RWPE1 (cell line): ENCODE measurements around the gene NBPF10.
"Not testable (repeated sequence)": the region's sequence is repeated elsewhere in the genome, so short reads cannot be mapped to it uniquely, and the experiment has no call there.

Experiments
- CTCF ChIA-PET: fragments of 350-600 bp; sonication (Branson Sonifier 250); formaldehyde crosslinking; extraction: SDS; loops from one replicate; lab custom pipeline; 2021; lab: Yijun Ruan, JAX
- POLR2A ChIA-PET: fragments of 400-600 bp; formaldehyde crosslinking; extraction: SDS; loops from one replicate; lab custom pipeline; 2020; ENCODE audit warnings: antibody characterized with exemption; ENCODE audit not compliant: low non-redundant PET; lab: Yijun Ruan, JAX
- DNase-seq: peaks from one replicate; pipeline ENCODE4 v3.0.0; 2012; ENCODE audit warnings: low spot score
- H3K27ac ChIP-seq: fragments of 450-650 bp; 2 replicates; pipeline ENCODE4 v1.5.1; 2017

The NBPF10 gene, protein sequence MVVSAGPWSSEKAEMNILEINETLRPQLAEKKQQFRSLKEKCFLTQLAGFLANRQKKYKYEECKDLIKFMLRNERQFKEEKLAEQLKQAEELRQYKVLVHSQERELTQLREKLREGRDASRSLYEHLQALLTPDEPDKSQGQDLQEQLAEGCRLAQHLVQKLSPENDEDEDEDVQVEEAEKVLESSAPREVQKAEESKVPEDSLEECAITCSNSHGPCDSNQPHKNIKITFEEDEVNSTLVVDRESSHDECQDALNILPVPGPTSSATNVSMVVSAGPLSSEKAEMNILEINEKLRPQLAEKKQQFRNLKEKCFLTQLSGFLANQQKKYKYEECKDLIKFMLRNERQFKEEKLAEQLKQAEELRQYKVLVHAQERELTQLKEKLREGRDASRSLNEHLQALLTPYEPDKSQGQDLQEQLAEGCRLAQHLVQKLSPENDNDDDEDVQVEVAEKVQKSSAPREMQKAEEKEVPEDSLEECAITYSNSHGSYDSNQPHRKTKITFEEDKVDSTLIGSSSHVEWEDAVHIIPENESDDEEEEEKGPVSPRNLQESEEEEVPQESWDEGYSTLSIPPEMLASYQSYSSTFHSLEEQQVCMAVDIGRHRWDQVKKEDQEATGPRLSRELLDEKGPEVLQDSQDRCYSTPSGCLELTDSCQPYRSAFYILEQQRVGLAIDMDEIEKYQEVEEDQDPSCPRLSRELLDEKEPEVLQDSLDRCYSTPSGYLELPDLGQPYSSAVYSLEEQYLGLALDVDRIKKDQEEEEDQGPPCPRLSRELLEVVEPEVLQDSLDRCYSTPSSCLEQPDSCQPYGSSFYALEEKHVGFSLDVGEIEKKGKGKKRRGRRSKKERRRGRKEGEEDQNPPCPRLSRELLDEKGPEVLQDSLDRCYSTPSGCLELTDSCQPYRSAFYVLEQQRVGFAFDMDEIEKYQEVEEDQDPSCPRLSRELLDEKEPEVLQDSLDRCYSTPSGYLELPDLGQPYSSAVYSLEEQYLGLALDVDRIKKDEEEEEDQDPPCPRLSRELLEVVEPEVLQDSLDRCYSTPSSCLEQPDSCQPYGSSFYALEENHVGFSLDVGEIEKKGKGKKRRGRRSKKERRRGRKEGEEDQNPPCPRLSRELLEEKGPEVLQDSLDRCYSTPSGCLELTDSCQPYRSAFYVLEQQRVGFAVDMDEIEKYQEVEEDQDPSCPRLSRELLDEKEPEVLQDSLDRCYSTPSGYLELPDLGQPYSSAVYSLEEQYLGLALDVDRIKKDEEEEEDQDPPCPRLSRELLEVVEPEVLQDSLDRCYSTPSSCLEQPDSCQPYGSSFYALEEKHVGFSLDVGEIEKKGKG (N-terminal part only)

DNA sequence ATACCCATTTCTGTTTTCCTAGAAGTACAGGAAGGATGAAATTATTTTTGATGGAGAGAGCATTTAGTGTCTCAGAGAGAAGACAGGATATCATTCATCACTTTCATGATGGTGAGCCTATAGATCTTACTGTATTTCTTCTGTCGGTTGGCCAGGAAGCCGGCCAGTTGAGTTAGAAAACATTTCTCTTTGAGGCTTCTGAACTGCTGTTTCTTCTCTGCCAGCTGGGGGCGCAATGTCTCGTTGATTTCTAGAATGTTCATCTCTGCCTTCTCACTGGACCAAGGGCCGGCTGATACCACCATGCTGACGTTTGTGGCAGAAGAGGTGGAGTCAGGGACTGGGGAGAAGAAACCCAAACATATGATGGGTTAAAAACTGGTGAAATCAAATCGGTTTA, at the start of gene NBPF10:
NBPF10 (minus strand) TSS at position 340 of the 400 bp plus-strand sequence; CDS start at position 305, 35 bp downstream.
- DNase-seq, H3K27ac ChIP-seq, POLR2A ChIA-PET, CTCF ChIA-PET: not testable (repeated sequence)

DNA sequence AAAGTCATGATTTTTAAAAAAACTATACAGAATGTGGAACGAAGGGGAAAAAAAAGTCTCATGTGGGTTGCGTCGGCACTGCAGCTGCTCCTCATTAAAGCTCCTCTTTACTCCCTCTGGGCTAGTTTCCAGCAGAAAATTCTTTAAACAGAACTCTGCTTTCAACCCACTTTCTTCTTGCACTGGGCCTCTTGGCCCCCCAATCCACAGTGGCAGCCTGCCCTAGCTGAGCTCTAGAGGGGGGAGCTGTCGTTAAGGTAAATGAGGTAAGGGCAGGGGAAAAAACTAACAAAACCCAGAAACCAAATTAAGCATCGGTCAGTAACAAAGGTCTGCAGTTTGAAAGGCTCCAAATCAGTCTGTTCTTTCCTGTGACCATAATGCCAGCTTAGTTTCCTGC, 29.9 kb upstream of the NBPF10 start:
- POLR2A ChIA-PET, CTCF ChIA-PET, H3K27ac ChIP-seq, DNase-seq: not testable (repeated sequence)

DNA sequence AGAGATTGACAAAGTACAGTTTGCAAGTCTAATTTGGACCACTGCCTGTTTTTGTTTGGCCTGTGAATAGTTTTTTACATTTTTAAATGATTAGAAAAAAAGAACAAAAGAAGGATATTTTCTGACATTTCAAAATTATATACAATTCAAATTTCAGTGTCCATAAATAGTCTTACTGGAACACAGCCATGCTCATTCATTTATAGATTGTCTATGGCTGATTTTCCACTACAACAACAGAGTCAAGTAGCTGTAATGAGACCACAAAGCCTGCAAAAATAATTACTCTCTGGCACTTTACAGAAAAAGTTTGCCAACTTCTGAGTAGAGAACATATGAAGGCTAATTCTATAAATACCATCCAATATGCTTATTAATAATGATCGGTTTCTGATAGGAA, 23.1 kb upstream of the NBPF10 start:
- CTCF ChIA-PET, DNase-seq, POLR2A ChIA-PET: not testable (repeated sequence)

DNA sequence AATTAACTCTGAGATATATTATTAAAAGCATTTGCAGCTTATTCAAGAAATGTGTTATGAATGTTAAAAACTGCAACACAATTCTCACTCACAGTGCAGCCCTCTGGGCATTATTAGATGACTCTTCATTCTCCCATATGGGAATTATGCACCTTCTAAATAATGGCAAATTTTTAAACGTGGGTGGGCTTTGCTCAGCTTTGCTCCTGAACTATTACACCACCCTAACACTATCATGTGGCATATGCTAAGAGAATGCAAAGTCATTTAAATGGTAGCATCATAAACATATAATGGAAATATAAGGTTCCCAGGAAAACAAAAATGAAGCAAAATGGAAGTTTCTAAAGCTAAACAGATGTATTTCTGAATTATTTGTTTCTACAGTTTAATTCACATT, 22.7 kb upstream of the NBPF10 start:
- CTCF ChIA-PET, DNase-seq, POLR2A ChIA-PET, H3K27ac ChIP-seq: not testable (repeated sequence)

More for the DNA sequence above, 23.1 kb upstream of the NBPF10 start:
- not testable (repeated sequence) for H3K27ac ChIP-seq
